B cell (primary cell): ENCODE measurements around the gene IFNK. TPM values are rescaled to one million over a fixed set of nuclear protein-coding genes. Genes with fewer than 3 reads are reported as not detected.

Experiments used
- ATAC-seq: fragments of 200-7000 bp; cut with Tn5 transposase; one replicate; pipeline ENCODE4 v1.10.0; 2021; ENCODE audit warnings: low read depth, mild to moderate bottlenecking, moderate number of reproducible peaks, moderate library complexity
- CTCF ChIA-PET: fragments of 350-600 bp; sonication (Branson Sonifier 250); formaldehyde crosslinking; loops from one replicate; lab custom pipeline; 2021; ENCODE audit warnings: antibody characterized with exemption, inconsistent platforms; lab: Charles Lee
- POLR2A ChIA-PET: fragments of 350-600 bp; sonication (Branson Sonifier 250); formaldehyde crosslinking; loops from one replicate; lab custom pipeline; 2021; ENCODE audit warnings: antibody characterized with exemption; lab: Charles Lee
- DNase-seq: peaks from one replicate; pipeline ENCODE4 v3.0.0; 2013
- H2AFZ ChIP-seq: 2 replicates; pipeline ENCODE4 v1.6.1; 2012; ENCODE audit warnings: mild to moderate bottlenecking, low read depth, low read length; ENCODE audit not compliant: insufficient read depth, poor library complexity, severe bottlenecking
- H3K27ac ChIP-seq, 2 donors: 1 replicate in 1 of 2; 2 replicates in 1 of 2; pipeline ENCODE4 v1.5.1; 2012 to 2013; ENCODE audit warnings: low read length in 2 of 2, mild to moderate bottlenecking in 2 of 2, moderate library complexity in 1 of 2
- H3K27me3 ChIP-seq, 4 experiments: fragments of 200-600 bp in 1 of 4; sonication (generic) in 1 of 4; replicated peaks in 1 of 4; 1 replicate in 2 of 4; 2 replicates in 2 of 4; pipeline versions ENCODE4 v1.6.1 to v1.7.0; 2013 to 2016; ENCODE audit warnings: low read length in 3 of 4, mild to moderate bottlenecking in 2 of 4, mixed read lengths in 1 of 4, moderate library complexity in 1 of 4; ENCODE audit not compliant: insufficient read depth in 4 of 4, control insufficient read depth in 3 of 4; ENCODE audit errors: control extremely low read depth in 1 of 4
- H3K36me3 ChIP-seq, 2 experiments: replicated peaks in 1 of 2; 1 replicate in 1 of 2; 2 replicates in 1 of 2; pipeline versions ENCODE4 v1.6.1 to v1.7.1; 2013; ENCODE audit warnings: low read length in 1 of 2; ENCODE audit not compliant: insufficient read depth in 2 of 2, control insufficient read depth in 1 of 2; ENCODE audit errors: control extremely low read depth in 1 of 2, extremely low read depth in 1 of 2
- H3K4me1 ChIP-seq, 2 donors: fragments of 200-600 bp in 1 of 2; sonication (generic) in 1 of 2; 1 replicate in 1 of 2; 2 replicates in 1 of 2; pipeline versions ENCODE4 v1.5.1 to v1.6.1; 2013 to 2017; ENCODE audit warnings: low read length in 2 of 2; ENCODE audit not compliant: control insufficient read depth in 2 of 2, insufficient read depth in 2 of 2
- H3K4me2 ChIP-seq: replicated peaks from 2 replicates; pipeline ENCODE3; 2012; ENCODE audit warnings: mild to moderate bottlenecking, low read depth, low read length; ENCODE audit not compliant: poor library complexity, severe bottlenecking
- H3K4me3 ChIP-seq, 5 experiments: fragments of 200-600 bp in 1 of 5; sonication (generic) in 1 of 5; 1 replicate in 3 of 5; 2 replicates in 2 of 5; pipeline versions ENCODE4 v1.5.1 to v1.7.0; 2011 to 2016; ENCODE audit warnings: low read length in 4 of 5, mild to moderate bottlenecking in 4 of 5, low read depth in 2 of 5, control low read depth in 1 of 5, moderate library complexity in 1 of 5; ENCODE audit not compliant: insufficient read depth in 1 of 5; ENCODE audit errors: control extremely low read depth in 1 of 5, extremely low read depth in 1 of 5
- H3K79me2 ChIP-seq: fragments of 200-600 bp; sonication (generic); one replicate; pipeline ENCODE4 v1.6.0; 2016; ENCODE audit warnings: low read length; ENCODE audit not compliant: control insufficient read depth, insufficient read depth
- H3K9ac ChIP-seq: fragments of 200-600 bp; sonication (generic); 2 replicates; pipeline ENCODE4 v1.6.1; 2017; ENCODE audit warnings: mild to moderate bottlenecking, low read length, moderate library complexity
- H3K9me3 ChIP-seq, 3 donors: one replicate each; pipeline versions ENCODE4 v1.6.1 to v1.7.1; 2013; ENCODE audit warnings: low read length in 2 of 3; ENCODE audit not compliant: control insufficient read depth in 2 of 3, insufficient read depth in 1 of 3; ENCODE audit errors: control extremely low read depth in 1 of 3
- H4K20me1 ChIP-seq: 2 replicates; pipeline ENCODE4 v1.6.0; 2012; ENCODE audit warnings: mild to moderate bottlenecking, low read length; ENCODE audit not compliant: insufficient read depth, control insufficient read depth, poor library complexity, severe bottlenecking
- H3K27ac Mint-ChIP-seq: one replicate; pipeline ENCODE4 v1.8.0; 2021; ENCODE audit warnings: mixed read lengths
- H3K27me3 Mint-ChIP-seq: one replicate; pipeline ENCODE4 v1.8.0; 2021; ENCODE audit warnings: mixed read lengths
- H3K4me1 Mint-ChIP-seq: one replicate; pipeline ENCODE4 v1.8.0; 2021; ENCODE audit warnings: mixed read lengths
- H3K4me3 Mint-ChIP-seq: one replicate; pipeline ENCODE4 v1.8.0; 2021; ENCODE audit warnings: mixed read lengths
- H3K9me3 Mint-ChIP-seq: one replicate; pipeline ENCODE4 v1.8.0; 2022; ENCODE audit warnings: mixed read lengths; ENCODE audit not compliant: insufficient read depth
- CTCF ChIP-seq: fragments of 200-600 bp; IDR thresholded peaks from one replicate; pipeline ENCODE4 v1.8.0; 2022; ENCODE audit warnings: antibody characterized with exemption, mild to moderate bottlenecking
- EZH2 ChIP-seq: IDR thresholded peaks from 2 replicates; pipeline ENCODE4 v1.6.1; 2012; ENCODE audit warnings: borderline replicate concordance, low read depth, mild to moderate bottlenecking, moderate library complexity, low read length; ENCODE audit not compliant: insufficient read depth, poor library complexity, severe bottlenecking
- WGBS: methylation state at CpG from one replicate; pipeline ENCODE4 v1.1.5; 2013; ENCODE audit warnings: missing lambda C conversion rate; ENCODE audit not compliant: insufficient coverage; 5-methylcytosine and 5-hydroxymethylcytosine counted together
- intact Hi-C: fragments of 100-400 bp; cut with micrococcal nuclease; formaldehyde crosslinking; loops from one replicate; pipeline ENCODE4 v1.10.0; 2022
- polyA plus RNA-seq: library from polyadenylated mRNA; depleted of rRNA; stranded (reverse); fragments of >200 nt; gene quantifications from 2 replicates; pipeline ENCODE4 v1.2.3, GENCODE V29; 2012
- total RNA-seq, 2 donors: library from RNA; stranded (reverse); fragments of 120-200 nt in 1 of 2; gene quantifications; 1 replicate in 1 of 2; 2 replicates in 1 of 2; pipeline versions ENCODE4 v1.2.3 to v1.2.4, GENCODE V29; 2013 to 2022

IFNK gene
- total and polyA plus RNA-seq, 2 donors (not counting 1 experiment from before 2014, with no cell fraction given) = not detected

- H3K27me3 ChIP-seq = no peaks in the 10 kb centered on the region
- H4K20me1 ChIP-seq = no peaks in the 10 kb centered on the region
- H3K4me1 Mint-ChIP-seq = peaks cover 87% of the 10 kb centered on the region
- CTCF ChIA-PET = interaction anchor here (0.8 to 3.2 kb wide), 8 partner anchors 11 to 150 kb away, joined by 3 to 29 read pairs (median 6); partner anchors contain the start of gene MOB3B
- peak overlapping the region; percentile 41 for H3K9ac ChIP-seq
- peak; percentile 69 for ATAC-seq
- H3K79me2 ChIP-seq = peaks cover 61% of the 10 kb centered on the region
- H3K27me3 Mint-ChIP-seq = no peaks in the 10 kb centered on the region
- no peaks in the 10 kb centered on the region for H3K9me3 Mint-ChIP-seq
- peaks cover 0 to 2% (median 0%) of the 10 kb centered on the region in 3 donors for H3K9me3 ChIP-seq
- H3K27ac ChIP-seq = peak overlapping the region; percentile 63 to 82
- peak overlapping the region; percentile 74 for H3K4me3 Mint-ChIP-seq
- no peak for TF ChIP-seq CTCF
- TF ChIP-seq EZH2 = no peak
- no peaks in the 10 kb centered on the region for H3K36me3 ChIP-seq
- H3K27ac Mint-ChIP-seq = peak overlapping the region; percentile 88
- H2AFZ ChIP-seq = peak overlapping the region; percentile 16
- H3K4me1 ChIP-seq = peaks cover 92 to 93% of the 10 kb centered on the region in 2 donors
- POLR2A ChIA-PET = interaction anchor here (0.7 to 1.7 kb wide), 3 partner anchors 23 to 106 kb away, joined by 3 to 8 read pairs (median 3); partner anchors contain the start of gene C9orf72
- H3K4me3 ChIP-seq = peak overlapping the region in 2 of 5 experiments; percentile 30 to 36
- peak overlapping the region; percentile 68 for H3K4me2 ChIP-seq
- DNase-seq = peak; percentile 67
- intact Hi-C loops = loop anchor here (5.0 kb wide), 1 partner anchor 526 kb away; the partner anchor contains the start of gene IFT74
- 3% methylated on average over 5 of the region's 6 CpGs for WGBS
Measured at GRCh38 chr9:27483576-27483975, 40.5 kb upstream of the IFNK start.

- H3K4me1 Mint-ChIP-seq = peaks cover 86% of the 10 kb centered on the region
- H3K27ac ChIP-seq = peak overlapping the region; percentile 60 to 82
- H3K4me3 Mint-ChIP-seq = peak overlapping the region; percentile 58
- no peaks in the 10 kb centered on the region for H3K36me3 ChIP-seq
- ATAC-seq (peak; percentile 74), DNase-seq (peak; percentile 76)
- CTCF ChIA-PET = interaction anchor here (0.8 to 3.2 kb wide), 9 partner anchors 24 to 151 kb away, joined by 3 to 29 read pairs (median 4); partner anchors contain the start of gene MOB3B
- intact Hi-C loops = loop anchor here (1.0 to 5.0 kb wide), 5 partner anchors 16 to 108 kb away; partner anchors contain the start of gene MOB3B
- no peak overlapping the region for H2AFZ ChIP-seq
- H3K4me2 ChIP-seq = peak overlapping the region; percentile 68
- H3K9me3 ChIP-seq = no peaks in the 10 kb centered on the region
- H3K4me1 ChIP-seq = peaks cover 93 to 98% of the 10 kb centered on the region in 2 donors
- H3K9ac ChIP-seq = peak overlapping the region; percentile 25
- H4K20me1 ChIP-seq = no peaks in the 10 kb centered on the region
- peak overlapping the region; percentile 91 for H3K27ac Mint-ChIP-seq
- no peaks in the 10 kb centered on the region for H3K27me3 Mint-ChIP-seq
- H3K27me3 ChIP-seq = no peaks in the 10 kb centered on the region
- TF ChIP-seq EZH2 (no peak), CTCF (no peak)
- H3K4me3 ChIP-seq = peak overlapping the region in 3 of 5 experiments; percentile 22 to 39 (median 27)
- peaks cover 61% of the 10 kb centered on the region for H3K79me2 ChIP-seq
- no CpG with 5 or more reads among the region's 1 CpG for WGBS
- POLR2A ChIA-PET = interaction anchor here (0.8 to 1.1 kb wide), 2 partner anchors 24 to 108 kb away, joined by 3 read pairs; no protein-coding TSS in a partner anchor
- H3K9me3 Mint-ChIP-seq = no peaks in the 10 kb centered on the region
Measured at GRCh38 chr9:27485158-27485557, 38.9 kb upstream of the IFNK start.
